Mucosa of gallbladder (tissue), 1 donor: ENCODE results near the gene PAX2. TPM values are rescaled to one million over a fixed set of nuclear protein-coding genes. Genes with fewer than 3 reads are reported as not detected.

Source experiments
- DNase-seq: peaks from one replicate; pipeline ENCODE4 v3.0.0-alpha.2; 2020; ENCODE audit warnings: low spot score
- total RNA-seq: library from RNA; stranded (reverse); gene quantifications from one replicate; pipeline ENCODE4 v1.2.1, GENCODE V29; 2021
- donor health status: DM: no; HTN: no; CAD: no.

Gene PAX2
- total RNA-seq, 1 donor from 2014 or later: not detected

DNA sequence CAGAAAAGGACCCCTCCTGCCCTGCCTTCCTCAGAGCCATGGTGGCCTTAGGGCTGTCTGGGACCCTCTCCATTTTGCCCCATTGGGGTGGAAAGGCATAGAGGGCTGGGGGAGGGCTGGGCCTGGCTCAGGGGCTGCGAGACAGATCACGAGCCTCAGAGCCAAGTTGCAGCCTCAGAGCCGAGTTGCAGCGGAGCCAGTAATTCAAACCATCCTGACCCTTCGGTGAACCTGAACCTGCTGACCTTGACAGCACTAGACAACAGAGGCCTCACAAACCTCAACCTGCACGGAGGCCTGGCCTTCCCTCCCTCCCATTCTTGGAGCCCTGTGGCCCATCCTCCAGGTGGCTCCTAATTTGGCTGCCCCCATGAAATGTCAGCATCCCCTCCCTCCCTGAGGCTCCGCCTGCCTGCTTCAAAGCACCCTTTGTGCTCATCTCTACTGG is 45.4 kb downstream of the PAX2 start:
- no peak for DNase-seq

DNA sequence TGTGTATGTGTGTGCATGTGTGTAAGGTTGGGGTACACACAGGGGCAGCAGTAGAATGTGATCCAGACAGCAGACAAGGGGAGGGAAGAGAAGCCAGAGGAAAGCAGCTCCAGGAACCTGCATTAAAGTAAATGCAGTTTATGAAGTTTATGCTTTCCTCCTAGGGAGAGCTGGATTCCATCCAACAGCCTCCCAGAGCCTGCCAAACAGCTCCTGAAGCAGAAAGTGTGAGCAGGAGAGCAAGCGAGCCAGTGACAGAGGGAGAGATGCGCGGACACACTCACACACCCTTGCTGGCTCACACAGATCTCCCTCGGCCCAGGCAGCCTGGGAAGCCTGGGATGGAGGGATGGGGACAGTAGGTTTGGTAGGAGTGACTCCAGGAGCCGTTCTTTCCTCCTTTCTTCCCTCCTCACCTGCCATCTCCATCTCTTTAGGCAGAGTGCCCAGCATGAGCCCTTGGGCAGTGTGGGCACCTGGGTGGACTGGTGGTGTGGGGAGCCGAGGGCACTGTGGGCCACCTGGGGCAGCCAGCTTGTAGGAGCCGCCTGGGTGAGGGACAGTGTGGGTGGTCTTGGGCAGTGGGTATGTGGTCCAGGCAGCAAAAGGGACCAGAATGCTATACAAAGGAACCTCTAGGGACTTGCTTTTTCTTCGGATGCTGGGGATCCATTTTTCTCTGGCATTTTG is 46.1 kb downstream of the PAX2 start:
- no peak for DNase-seq

DNA sequence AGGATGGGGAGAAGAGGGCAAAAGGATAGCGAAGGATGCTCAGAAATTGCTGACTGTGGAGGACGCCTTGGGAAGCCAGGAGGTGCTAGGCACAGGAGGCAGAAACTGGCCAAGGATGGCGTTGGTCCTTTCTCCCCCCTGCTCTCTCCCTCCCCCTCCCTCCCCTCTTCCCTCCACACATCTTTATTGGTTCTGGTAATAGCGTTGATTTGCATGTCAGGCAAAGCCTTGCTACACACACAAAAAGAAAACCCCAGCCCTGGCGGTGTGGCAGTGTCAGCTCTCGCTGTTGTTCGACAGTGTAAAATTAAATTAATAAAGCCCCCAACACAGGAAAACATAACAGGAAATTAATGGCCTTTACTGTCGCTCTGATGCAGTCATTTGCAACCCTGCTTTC is 47.2 kb downstream of the PAX2 start:
- no peak for DNase-seq

DNA sequence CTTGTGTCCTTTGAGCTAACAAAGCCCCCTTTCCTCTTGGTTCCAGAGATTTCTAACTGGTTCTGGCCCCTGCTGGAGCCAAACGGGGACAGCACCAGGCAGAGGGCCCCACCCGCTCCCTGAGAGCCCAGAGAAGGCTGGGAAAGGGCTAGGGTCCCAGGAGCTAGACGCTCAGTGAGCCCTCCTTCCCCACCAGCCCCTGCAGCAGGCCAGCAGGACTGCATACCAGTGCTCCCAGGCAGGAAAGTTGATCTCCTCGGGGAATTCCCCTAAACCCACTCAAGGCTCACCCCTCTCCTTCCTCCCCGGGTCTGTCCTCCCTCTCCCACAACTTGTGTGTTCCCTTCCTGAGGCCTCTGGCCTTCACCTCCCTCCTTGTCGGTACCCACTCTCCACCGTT is 47.7 kb downstream of the PAX2 start:
- no peak for DNase-seq

DNA sequence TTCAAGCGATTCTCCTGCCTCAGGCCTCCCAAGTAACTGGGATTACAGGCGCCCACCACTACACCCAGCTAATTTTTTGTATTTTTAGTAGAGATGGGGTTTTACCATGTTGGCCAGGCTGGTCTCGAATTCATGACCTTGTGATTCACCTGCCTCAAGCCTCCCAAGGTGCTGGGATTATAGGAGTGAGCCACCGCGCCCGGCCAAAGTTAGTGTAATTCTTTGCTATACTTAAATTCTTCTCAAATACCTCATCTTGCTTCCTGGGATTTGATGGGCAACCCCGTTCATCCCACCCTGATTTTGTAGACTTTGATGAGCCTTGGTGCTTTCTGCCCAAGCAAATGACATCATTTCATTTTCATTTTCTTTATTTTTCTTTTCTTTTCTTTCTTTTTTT is 54.5 kb downstream of the PAX2 start:
- DNase-seq: no peak

DNA sequence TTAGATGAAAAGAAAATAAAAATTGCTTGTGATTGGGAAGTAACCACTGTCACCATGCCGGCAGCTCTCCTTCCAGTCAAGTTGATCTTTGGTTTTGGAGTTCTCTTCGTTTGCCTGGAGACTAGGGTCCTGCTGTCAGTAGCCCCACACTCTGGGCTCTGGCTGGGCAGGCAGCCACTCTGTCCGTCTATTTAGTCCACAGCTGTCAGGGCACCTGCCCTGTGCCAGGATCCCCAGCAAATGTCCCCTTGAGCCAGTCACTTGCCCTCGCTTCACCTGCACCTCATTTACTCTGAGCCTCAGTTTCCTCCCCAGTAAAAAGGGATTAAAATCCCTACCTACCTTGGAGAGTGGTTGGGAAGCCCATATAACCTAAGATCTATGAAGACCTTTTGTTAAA is 55.5 kb downstream of the PAX2 start:
- no peak for DNase-seq

DNA sequence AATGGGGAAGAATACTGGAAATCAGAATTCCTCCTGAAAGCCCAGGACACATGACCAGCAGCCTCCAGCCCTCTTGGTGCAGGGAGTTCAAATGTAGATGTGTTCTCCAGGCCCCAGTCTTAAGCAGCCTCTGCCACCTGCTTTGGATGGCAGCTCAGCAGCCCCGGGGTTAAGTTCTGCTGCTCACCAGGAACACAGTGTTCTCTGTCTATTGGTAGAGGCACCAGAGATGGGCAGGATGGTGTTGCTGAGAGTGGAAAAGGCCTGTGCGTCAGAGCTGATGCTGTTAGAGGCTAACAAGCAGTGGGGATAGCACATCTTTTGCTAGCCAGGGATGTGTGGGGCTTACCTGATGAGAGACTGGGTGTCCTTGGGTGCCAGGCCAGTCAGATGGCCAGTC is 56.8 kb downstream of the PAX2 start:
- no peak for DNase-seq

DNA sequence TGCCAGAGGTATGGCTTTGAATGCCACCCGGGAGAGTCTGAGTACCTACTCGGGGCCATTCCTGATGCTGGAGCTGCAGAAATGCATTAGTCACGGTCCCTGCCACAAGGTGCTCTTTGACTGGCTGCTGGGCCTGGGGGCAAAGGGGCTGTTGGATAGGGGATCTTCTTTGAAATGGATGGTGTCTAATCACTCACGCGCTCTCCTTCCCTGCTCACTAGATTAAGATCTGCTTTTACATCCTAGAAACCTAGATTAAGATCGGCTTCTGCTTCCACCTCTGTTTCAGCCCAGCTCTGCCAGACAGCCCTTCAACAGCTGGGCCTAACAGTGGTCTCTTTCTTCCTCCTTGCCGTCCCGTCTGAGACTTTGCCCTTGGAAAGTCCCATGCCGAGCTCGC is 57.2 kb downstream of the PAX2 start:
- DNase-seq: no peak

DNA sequence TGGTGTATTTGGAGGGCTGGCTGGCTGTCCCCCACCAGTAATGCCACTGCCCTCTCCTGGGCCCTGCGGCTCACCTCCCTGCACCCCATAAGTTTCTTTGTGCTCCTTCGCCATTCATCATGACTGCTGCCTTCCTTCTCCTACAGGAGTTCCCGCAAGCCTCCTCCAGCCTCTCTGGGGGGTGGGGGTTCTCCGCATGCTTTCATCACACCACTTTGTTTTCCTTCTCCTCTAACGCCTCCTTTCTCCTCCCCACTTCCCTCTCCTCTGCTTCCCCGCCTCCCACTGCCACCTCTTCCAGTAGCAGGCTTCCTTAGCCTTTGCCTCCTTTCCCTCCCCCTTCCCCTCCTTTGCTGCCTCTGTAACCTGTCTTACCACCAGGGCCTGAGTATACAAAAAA is 58.1 kb downstream of the PAX2 start:
- no peak for DNase-seq

DNA sequence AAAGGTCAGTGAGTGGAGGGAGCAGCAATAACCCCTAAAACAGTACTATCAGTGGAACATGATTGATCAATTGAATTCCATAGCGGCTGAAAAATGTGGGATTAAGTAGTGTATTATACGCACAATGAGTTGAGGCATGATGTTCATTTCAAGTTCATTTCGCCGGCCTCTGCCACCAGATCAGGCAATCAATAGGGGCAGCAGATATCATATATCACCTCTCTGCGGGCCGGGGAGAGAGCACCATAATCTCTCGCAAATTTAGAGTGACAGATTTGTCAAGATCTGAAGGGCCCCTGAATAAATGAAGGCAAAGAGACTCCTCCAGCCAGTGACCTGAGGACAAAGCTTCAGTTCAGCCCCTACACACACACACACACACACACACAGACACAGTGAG is 58.5 kb downstream of the PAX2 start:
- DNase-seq: no peak

DNA sequence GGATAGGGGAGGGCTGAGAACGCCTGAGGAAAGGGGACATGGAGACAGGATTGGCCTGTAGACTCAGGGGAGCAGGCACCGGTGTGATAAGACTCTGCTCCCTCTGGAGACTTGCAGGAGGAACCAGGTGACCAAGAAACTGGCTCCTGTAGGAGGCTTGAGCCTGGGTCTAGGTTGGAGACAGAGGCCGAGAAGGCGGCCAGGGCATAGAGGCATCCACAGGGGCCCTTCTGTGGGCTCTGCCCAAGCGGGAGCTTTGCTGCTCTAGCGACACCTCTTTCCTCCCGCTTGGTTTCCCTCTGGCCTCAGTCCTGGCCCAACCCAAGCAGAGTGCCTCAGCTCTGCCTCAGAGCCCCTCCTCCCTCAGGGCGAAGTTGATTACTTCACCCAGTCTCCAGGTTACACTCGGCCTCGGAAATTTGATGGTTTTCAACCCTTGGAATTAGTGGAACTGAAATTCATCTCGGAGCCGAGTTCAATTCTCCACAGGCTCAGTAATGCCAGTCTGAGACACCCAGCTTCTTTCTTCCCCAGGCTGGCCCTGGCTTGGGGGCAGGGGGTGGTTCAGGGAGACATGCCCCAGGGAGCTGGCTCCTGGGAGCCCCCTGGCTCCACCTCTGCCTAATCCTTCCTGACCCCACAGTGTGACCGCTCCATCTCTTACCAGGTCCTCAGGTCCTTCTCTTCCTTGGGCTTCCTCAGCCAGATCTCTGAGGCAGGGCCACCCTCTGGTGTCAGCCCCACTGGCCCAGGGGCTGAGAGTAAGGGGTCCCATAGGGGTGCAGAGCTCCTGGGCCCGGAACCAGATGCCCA is 60.4 kb downstream of the PAX2 start:
- DNase-seq: no peak

DNA sequence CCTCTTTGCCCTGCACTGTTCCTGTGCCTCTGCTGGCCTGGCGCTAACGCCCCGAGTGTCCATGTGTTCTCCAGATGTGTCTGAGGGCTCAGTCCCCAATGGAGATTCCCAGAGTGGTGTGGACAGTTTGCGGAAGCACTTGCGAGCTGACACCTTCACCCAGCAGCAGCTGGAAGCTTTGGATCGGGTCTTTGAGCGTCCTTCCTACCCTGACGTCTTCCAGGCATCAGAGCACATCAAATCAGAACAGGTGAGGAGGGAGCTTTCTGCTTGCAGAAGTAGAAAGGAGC is 60.9 kb downstream of the PAX2 start:
- no peak for DNase-seq

DNA sequence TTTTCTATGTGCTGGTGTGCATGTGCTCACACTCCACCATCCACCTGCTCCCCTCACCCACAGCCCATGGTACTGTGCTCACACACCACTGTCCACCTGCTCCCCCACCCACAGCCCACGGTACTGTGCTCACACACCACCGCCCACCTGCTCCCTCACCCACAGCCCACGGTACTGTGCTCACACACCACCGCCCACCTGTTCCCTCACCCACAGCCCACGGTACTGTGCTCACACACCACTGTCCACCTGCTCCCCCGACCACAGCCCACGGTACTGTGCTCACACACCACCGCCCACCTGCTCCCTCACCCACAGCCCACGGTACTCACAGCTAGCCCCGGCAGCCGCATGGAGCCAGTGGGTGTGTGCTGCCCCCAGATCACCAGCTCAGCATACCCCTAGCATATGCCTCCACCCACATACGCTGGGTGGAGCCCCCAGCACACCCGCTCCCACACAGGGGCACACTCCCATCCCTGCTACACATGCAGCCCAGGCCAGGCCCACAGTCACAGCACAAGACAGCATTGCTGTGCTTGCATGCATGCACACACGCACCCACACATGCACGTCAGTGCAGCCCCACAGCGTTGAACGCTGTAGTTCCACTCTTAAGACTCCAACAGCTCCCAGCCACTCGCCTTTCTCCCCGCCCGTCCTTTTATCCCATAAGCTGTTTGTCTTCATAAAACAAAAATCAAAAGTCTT is 62.0 kb downstream of the PAX2 start:
- DNase-seq: no peak

DNA sequence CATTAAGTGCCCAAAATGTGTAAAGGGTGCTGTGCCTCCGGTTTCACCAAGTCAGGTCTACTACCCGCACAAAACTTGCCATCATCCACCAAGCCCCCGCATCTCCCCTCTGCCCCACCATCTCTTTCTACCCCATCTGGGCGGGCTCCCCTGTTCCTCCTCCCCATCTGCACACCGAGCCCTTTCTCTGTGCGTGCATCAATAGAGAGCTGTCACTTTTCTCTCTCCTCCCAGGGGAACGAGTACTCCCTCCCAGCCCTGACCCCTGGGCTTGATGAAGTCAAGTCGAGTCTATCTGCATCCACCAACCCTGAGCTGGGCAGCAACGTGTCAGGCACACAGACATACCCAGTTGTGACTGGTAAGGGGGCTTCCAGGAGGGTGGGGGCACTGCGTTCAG is 63.5 kb downstream of the PAX2 start:
- no peak for DNase-seq

DNA sequence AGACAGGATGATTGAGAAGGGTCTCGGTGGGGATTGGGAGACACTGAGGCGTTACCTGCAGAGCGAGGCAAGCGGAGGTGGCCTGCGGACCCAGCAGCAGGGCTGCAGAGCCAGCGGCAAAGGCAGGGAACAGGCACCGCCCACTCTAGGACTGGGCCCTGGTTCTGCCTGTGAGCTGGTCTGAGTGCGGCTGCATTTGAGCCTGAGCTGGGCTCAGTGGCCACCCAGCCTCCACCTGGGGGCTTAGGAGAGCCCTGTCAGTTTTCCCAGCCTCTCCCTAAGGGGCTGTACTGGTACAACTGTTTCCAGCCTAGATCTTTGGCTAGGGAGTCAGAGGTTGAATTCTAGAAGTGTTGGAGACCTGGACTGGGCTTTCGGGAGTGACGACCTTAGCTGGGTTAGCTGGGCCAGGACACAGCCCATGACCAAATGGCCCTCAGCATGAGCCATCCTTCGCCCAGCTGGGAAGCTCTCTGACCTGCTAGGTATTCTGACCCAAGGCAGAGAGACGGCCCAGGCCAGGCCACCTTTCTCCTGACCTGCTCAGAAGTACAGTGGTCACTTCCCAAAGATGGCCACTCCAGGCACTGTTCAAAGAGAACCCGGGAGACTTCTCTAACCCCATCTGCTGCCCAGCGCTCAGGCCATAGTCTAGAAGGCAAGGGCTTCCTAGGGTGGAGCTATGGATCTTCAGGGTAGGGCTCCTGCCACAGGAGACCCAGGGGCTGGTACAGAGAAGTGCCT is 64.9 kb downstream of the PAX2 start:
- DNase-seq: no peak

DNA sequence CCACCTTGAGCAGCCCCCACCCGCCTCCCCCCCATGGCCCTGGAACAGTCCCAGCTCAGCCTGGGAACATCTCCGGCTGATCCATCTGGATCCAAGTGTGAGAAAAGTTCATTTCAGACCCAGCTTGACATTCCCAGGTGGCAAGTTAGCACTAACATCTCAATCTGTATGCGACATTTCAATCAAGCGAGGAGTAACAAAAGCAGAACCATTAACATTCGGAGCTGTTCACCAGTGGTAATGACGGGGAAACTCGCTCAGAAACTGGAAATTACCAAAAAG is 65.4 kb downstream of the PAX2 start:
- no peak for DNase-seq

DNA sequence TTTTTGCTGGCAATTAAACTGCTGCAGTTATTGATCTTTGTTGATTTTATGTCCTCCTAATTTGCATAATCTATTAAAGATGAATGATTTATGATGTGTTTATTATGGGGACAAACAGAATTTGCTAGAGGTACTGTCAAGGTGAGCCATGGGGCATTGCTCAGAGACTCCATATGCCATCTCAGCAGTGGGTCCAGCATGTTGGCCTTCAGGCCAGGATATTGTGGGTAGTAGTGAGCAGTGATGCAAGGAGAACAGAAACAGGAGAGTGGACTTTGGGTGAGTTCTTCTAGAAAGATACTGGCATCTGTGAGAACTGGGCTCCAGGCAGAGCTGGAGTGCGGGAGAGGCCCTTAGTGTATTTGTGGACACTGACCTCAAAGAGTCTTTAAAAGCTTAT is 65.9 kb downstream of the PAX2 start:
- no peak for DNase-seq

DNA sequence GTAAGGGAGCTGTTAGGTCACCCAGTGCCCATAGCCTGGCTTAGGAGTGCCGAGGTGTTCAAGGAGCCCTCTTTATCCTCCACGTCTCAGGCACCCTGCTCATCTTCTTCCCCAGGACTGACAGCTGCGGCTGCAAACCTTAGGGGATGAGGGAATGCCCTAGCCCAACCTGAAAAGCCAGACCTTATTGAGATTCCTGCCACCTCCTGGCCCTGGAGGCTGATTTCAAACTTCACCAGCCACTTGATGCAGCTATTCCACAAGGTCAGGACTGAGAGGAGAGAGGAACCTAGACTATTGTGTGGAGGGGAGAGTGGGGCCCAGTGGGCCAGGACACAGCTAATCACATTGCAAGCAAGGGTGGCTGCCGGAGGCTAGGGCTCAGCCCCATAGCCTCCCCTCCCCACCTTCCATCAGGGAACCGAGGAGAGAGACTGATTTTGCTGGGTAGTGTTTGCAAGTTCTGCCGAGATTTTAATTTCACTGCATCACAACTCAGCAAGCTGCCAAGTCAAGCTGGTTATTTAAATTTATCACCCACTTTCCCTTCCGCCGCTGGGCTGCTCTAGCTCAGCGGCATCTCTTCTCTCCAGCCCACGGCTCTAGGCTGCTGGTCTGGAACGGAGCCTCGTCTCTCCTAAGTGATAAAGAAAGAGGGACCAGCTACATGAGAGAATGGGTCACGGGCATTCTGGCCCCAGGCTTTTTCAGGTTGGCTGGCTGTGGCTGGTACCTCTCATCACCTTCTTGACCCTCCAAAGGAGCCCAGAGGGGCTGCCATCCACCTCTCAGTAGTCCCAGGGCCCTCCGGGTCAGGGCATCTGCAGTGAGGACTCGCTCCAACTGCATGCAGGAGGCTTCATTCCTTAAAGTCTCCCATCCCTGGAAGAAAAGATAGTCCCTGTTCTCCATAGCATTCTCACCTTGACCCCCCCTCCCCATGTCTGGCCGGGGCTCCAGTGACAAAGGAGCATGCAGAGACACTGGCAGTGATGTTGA is 66.7 kb downstream of the PAX2 start:
- no peak for DNase-seq

DNA sequence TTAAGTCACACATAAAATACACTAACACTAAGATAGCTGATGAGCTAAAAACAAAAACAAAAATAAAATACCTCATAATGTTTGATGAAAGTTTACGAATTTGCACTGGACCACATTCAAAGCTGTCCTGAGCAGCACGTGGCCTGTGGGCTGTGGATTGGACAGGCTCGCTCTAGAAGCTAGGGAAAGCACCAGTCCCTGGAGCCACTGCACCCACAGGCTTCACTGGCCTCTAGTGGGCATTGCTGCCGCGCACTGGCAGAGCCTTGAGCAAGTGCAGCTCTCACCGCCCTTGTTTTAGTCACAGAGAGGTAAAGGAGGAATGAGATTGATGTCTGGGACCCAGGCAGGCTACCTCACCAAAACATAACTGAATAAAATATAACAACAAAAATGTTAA is 67.6 kb downstream of the PAX2 start:
- DNase-seq: no peak

DNA sequence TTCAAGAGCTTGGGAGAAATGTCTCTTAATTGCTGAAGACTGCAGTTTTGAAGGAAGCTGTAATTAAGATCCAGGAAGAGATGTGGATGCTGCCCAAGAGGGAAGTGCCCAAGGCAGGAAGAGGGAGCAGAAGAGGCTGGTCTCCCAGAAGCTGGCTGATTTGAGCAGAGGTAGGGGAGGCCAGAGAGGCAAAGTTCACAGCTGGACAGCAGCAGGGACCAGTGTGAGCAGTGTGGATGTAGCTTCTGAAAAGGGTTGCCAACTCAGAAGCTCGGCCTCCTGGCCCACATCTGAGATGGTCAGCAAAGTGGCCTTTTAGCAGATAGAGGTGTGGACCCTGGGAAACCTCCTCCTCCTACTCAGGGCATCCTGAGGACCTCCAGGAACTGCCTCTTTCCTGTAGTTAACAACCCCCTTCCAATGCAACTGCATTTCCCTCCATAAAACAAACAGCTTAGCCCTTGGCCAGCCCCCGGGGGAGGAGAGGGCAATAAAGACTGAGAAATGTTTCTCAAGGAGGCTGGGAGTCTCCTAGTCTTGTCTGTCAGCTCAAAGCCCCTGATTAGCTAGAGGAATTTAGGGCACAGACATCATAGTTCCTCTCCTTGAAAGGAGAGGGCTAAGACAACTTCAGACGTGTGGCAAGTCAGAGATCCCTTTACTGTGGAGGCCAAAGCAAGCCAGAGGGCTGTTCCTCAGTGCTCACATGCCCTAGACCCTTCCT is 69.5 kb downstream of the PAX2 start:
- no peak for DNase-seq

DNA sequence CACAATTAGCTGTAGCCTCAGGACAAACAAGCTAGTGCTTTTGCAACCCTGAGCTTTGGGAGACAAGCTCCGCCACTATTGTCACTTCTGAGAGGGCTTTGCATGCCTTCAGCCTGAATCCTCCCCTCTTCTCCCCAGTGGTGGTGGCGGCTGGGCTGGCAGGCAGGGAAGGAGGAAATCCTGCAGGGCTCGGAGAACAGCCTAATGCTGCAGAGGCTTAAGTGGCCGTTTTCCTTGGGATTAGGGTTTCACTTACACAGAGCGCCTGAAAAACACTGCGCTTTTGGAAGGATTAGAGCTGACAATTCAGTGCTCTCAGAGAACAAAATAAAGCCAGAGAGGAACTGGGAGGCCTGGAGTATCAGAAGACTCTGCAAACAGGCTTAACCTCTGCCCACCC is 71.3 kb downstream of the PAX2 start:
- no peak for DNase-seq
